HCT116 (cell line): ENCODE results near the gene SRRT. TPM values are rescaled to one million over a fixed set of nuclear protein-coding genes. Genes with fewer than 3 reads are reported as not detected.

ENCODE experiments used
- ATAC-seq: fragments of 200-7000 bp; cut with Tn5 transposase; 2 replicates; pipeline ENCODE4 v1.9.1; 2020; ENCODE audit warnings: mild to moderate bottlenecking, moderate library complexity
- BruUV-seq: library from RNA; stranded (reverse); fragments of 400-500 nt; replicated peaks from 2 replicates; lab custom pipeline; 2021; lab: Mats Ljungman, UMichigan
- CTCF ChIA-PET: fragments of 300-600 bp; sonication (Branson Sonifier 250); formaldehyde crosslinking; loops from one replicate; lab custom pipeline; 2021; ENCODE audit warnings: antibody characterized with exemption; lab: Charles Lee
- POLR2A ChIA-PET: fragments of 300-600, 350-600 bp; sonication (Branson Sonifier 250); formaldehyde crosslinking; loops from one replicate; lab custom pipeline; 2021; ENCODE audit warnings: antibody characterized with exemption; lab: Charles Lee
- RAD21 ChIA-PET, 2 experiments: fragments of 300-600 bp; sonication (Branson Sonifier 250); formaldehyde crosslinking; loops; one replicate each; lab custom pipeline; 2023; ENCODE audit warnings: low total read pairs in 2 of 2; ENCODE audit not compliant: uncharacterized antibody in 2 of 2, unreplicated experiment in 2 of 2, low non-redundant PET in 1 of 2; lab: Charles Lee
- DNase-seq: peaks from one replicate; pipeline ENCODE4 v3.0.0-alpha.2; 2010; ENCODE audit warnings: low read depth, low spot score
- H2AFZ ChIP-seq: fragments of 200-600 bp; shearing (Covaris generic), sonication (generic); 2 replicates; pipeline ENCODE4 v1.6.1; 2017; ENCODE audit warnings: low read depth, mixed run types, mixed read lengths, antibody characterized with exemption, low read length; ENCODE audit not compliant: poor library complexity, severe bottlenecking
- H3K27ac ChIP-seq: 2 replicates; pipeline ENCODE4 v1.5.1; 2012; ENCODE audit warnings: low read depth, low read length
- H3K27me3 ChIP-seq: fragments of 200-600 bp; sonication (generic); 2 replicates; pipeline ENCODE4 v1.6.1; 2016; ENCODE audit warnings: mixed run types, low read length, mixed read lengths; ENCODE audit not compliant: insufficient read depth
- H3K36me3 ChIP-seq, 2 experiments: fragments of 200-500 bp in 1 of 2; fragments of 200-600 bp in 1 of 2; sonication (Bioruptor generic) in 1 of 2; sonication (generic) in 1 of 2; 2 replicates each; pipeline versions ENCODE4 v1.5.1 to v1.6.1; 2014 to 2016; ENCODE audit warnings: low read length in 2 of 2, inconsistent platforms in 1 of 2, mixed read lengths in 1 of 2, mixed run types in 1 of 2; ENCODE audit not compliant: insufficient read depth in 2 of 2, control insufficient read depth in 1 of 2
- H3K4me1 ChIP-seq, 2 experiments: fragments of 200-600 bp in 1 of 2; sonication (generic) in 1 of 2; 2 replicates each; pipeline versions ENCODE4 v1.5.1 to v1.6.1; 2012 to 2017; ENCODE audit warnings: low read length in 2 of 2, inconsistent platforms in 1 of 2, mild to moderate bottlenecking in 1 of 2, mixed read lengths in 1 of 2, mixed run types in 1 of 2, moderate library complexity in 1 of 2; ENCODE audit not compliant: insufficient read depth in 2 of 2, control insufficient read depth in 1 of 2
- H3K4me2 ChIP-seq: fragments of 200-600 bp; sonication (generic); 2 replicates; pipeline ENCODE4 v1.6.1; 2017; ENCODE audit warnings: mixed run types, low read length, mixed read lengths
- H3K4me3 ChIP-seq, 2 experiments: fragments of 200-600 bp in 1 of 2; sonication (generic) in 1 of 2; replicated peaks in 1 of 2; 2 replicates each; pipeline ENCODE4 v1.5.1; 2011 to 2016; ENCODE audit warnings: low read length in 2 of 2, control low read depth in 1 of 2, low read depth in 1 of 2, mild to moderate bottlenecking in 1 of 2, mixed read lengths in 1 of 2, mixed run types in 1 of 2
- H3K79me2 ChIP-seq: fragments of 200-600 bp; sonication (generic); 2 replicates; pipeline ENCODE4 v1.6.1; 2017; ENCODE audit warnings: mild to moderate bottlenecking, mixed run types, low read length, moderate library complexity, mixed read lengths; ENCODE audit not compliant: insufficient read depth
- H3K9ac ChIP-seq: fragments of 200-600 bp; sonication (generic); 2 replicates; pipeline ENCODE4 v1.6.1; 2016; ENCODE audit warnings: low read length, mixed read lengths
- H3K9me2 ChIP-seq: fragments of 200-600 bp; sonication (generic), shearing (Covaris generic); 2 replicates; pipeline ENCODE4 v1.6.1; 2017; ENCODE audit warnings: mixed run types, mild to moderate bottlenecking, moderate library complexity; ENCODE audit not compliant: insufficient read depth
- H3K9me3 ChIP-seq, 2 experiments: fragments of 200-500 bp in 1 of 2; fragments of 200-600 bp in 1 of 2; sonication (Bioruptor generic) in 1 of 2; sonication (generic) in 1 of 2; 2 replicates each; pipeline ENCODE4 v1.6.1; 2014 to 2017; ENCODE audit warnings: low read length in 2 of 2, mixed read lengths in 2 of 2, inconsistent platforms in 1 of 2, low read depth in 1 of 2, mild to moderate bottlenecking in 1 of 2, mixed run types in 1 of 2, moderate library complexity in 1 of 2; ENCODE audit not compliant: control insufficient read depth in 1 of 2, insufficient read depth in 1 of 2
- H4K20me1 ChIP-seq: fragments of 200-600 bp; sonication (generic), shearing (Covaris generic); 2 replicates; pipeline ENCODE4 v1.6.1; 2017; ENCODE audit warnings: mixed run types, mild to moderate bottlenecking, moderate library complexity; ENCODE audit not compliant: insufficient read depth
- ELF1 ChIP-seq: IDR thresholded peaks from 2 replicates; pipeline ENCODE4 v1.6.1; 2012; ENCODE audit warnings: low read depth, borderline replicate concordance
- EZH2 ChIP-seq: fragments of 200-600 bp; sonication (generic); IDR thresholded peaks from 2 replicates; pipeline ENCODE4 v1.6.1; 2017; ENCODE audit warnings: antibody characterized with exemption, mixed run types
- RAD21 ChIP-seq: IDR thresholded peaks from 2 replicates; pipeline ENCODE4 v1.6.1; 2012; ENCODE audit warnings: low read depth, mild to moderate bottlenecking
- SP1 ChIP-seq: IDR thresholded peaks from 2 replicates; pipeline ENCODE4 v1.6.1; 2012; ENCODE audit warnings: low read depth
- YY1 ChIP-seq: IDR thresholded peaks from 2 replicates; pipeline ENCODE4 v1.6.1; 2011; ENCODE audit warnings: low read length, low read depth, moderate library complexity, mild to moderate bottlenecking; ENCODE audit not compliant: insufficient replicate concordance; ENCODE audit errors: extremely low read depth
- intact Hi-C: fragments of 100-400 bp; cut with micrococcal nuclease; formaldehyde crosslinking; loops from 2 replicates; pipeline ENCODE4 v1.10.0; 2022
- total RNA-seq: library from RNA; stranded (reverse); gene quantifications from one replicate; pipeline ENCODE4 v1.2.1, GENCODE V29; 2021; ENCODE audit not compliant: unreplicated experiment
- TF ChIP-seq, protein P1 (sequence below): IDR thresholded peaks from 2 replicates; pipeline ENCODE4 v1.6.1; 2012
- TF ChIP-seq, protein P2 (sequence below): IDR thresholded peaks from 2 replicates; pipeline ENCODE4 v1.6.1; 2012
- TF ChIP-seq, protein P3 (sequence below), 3 experiments: fragments of 200-600 bp in 1 of 3; sonication (generic) in 1 of 3; IDR thresholded peaks in 2 of 3; conservative IDR thresholded peaks in 1 of 3; 2 replicates each; pipeline ENCODE4 v1.5.1; 2012 to 2017; ENCODE audit warnings: low read depth in 2 of 3, low read length in 2 of 3, antibody characterized with exemption in 1 of 3, borderline replicate concordance in 1 of 3, control low read depth in 1 of 3, mild to moderate bottlenecking in 1 of 3, mixed read lengths in 1 of 3, mixed run types in 1 of 3, moderate library complexity in 1 of 3; ENCODE audit not compliant: insufficient read depth in 1 of 3

SRRT gene
- total RNA-seq, 1 experiment from 2014 or later = 252 TPM

DNA sequence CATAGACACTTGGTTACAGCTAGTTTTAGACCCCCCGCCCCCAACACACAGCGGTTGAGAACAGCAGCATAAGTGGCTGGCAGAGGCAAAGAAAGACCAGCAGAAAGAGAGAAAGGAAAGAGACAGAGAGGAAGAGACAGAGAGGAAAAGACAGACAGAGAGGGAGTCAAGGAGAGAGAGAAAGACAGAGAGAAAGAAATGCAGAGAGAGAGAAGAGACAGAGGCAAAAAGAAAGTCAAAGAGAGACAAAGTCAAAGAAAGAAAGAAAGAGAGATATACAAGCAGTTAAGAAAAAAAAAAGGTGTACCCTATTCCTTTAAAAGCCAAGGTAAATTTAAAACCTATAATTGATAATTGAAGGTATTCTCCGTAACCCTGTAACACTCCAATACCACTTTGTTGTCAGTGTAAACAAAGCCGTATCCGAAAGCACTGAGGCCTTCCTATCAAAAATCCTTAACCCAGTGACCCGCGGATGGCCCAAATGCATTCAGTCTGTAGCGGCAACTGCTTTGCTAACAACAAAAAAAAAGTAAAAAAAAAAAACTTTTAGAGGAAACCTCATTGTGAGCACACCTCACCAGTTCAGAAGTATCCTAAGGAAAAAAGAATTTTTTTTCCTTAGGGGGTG is 34.3 kb upstream of the SRRT start:
- Histone ChIP-seq H3K9me3 (no peaks in the 10 kb centered on the region), H3K36me3 (no peaks in the 10 kb centered on the region), H3K27me3 (no peaks in the 10 kb centered on the region), H3K27ac (no peak overlapping the region), H4K20me1 (no peaks in the 10 kb centered on the region), H3K4me1 (peaks cover 10 to 19% of the 10 kb centered on the region in 2 experiments), H2AFZ (no peak overlapping the region), H3K4me3 (no peak overlapping the region), H3K9ac (no peak overlapping the region), H3K4me2 (no peak overlapping the region), H3K79me2 (no peaks in the 10 kb centered on the region), H3K9me2 (no peaks in the 10 kb centered on the region)
- intact Hi-C loops = no loop called here
- DNase-seq = no peak
- ChIA-PET POLR2A (no interaction called here), CTCF (no interaction called here), RAD21 (no interaction called here)
- TF ChIP-seq, protein P1, sequence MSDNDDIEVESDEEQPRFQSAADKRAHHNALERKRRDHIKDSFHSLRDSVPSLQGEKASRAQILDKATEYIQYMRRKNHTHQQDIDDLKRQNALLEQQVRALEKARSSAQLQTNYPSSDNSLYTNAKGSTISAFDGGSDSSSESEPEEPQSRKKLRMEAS = no peak
- TF ChIP-seq, protein P2, sequence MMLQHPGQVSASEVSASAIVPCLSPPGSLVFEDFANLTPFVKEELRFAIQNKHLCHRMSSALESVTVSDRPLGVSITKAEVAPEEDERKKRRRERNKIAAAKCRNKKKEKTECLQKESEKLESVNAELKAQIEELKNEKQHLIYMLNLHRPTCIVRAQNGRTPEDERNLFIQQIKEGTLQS = no peak
- TF ChIP-seq EZH2 (no peak), RAD21 (no peak), SP1 (no peak), YY1 (no peak), ELF1 (no peak)
- TF ChIP-seq, protein P3, sequence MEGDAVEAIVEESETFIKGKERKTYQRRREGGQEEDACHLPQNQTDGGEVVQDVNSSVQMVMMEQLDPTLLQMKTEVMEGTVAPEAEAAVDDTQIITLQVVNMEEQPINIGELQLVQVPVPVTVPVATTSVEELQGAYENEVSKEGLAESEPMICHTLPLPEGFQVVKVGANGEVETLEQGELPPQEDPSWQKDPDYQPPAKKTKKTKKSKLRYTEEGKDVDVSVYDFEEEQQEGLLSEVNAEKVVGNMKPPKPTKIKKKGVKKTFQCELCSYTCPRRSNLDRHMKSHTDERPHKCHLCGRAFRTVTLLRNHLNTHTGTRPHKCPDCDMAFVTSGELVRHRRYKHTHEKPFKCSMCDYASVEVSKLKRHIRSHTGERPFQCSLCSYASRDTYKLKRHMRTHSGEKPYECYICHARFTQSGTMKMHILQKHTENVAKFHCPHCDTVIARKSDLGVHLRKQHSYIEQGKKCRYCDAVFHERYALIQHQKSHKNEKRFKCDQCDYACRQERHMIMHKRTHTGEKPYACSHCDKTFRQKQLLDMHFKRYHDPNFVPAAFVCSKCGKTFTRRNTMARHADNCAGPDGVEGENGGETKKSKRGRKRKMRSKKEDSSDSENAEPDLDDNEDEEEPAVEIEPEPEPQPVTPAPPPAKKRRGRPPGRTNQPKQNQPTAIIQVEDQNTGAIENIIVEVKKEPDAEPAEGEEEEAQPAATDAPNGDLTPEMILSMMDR (IDR thresholded peaks at IDR 0.05 in 2 of 3, conservative IDR thresholded peaks at IDR 0.05 in 1 of 3; ENCODE audit: borderline replicate concordance in 1 of 3, insufficient read depth in 1 of 3, low read depth in 2 of 3, low read length in 2 of 3) = no peak
- no peak for ATAC-seq
- BruUV-seq = no TSS peak
